Measurements from ENCODE around the gene CPNE4. TPM values are rescaled to one million over a fixed set of nuclear protein-coding genes. Genes with fewer than 3 reads are reported as not detected.

Gene CPNE4
- total and polyA plus RNA-seq, 10 donors, result 0.03 to 3.1 (median 0.91) TPM; not detected in 2

DNA sequence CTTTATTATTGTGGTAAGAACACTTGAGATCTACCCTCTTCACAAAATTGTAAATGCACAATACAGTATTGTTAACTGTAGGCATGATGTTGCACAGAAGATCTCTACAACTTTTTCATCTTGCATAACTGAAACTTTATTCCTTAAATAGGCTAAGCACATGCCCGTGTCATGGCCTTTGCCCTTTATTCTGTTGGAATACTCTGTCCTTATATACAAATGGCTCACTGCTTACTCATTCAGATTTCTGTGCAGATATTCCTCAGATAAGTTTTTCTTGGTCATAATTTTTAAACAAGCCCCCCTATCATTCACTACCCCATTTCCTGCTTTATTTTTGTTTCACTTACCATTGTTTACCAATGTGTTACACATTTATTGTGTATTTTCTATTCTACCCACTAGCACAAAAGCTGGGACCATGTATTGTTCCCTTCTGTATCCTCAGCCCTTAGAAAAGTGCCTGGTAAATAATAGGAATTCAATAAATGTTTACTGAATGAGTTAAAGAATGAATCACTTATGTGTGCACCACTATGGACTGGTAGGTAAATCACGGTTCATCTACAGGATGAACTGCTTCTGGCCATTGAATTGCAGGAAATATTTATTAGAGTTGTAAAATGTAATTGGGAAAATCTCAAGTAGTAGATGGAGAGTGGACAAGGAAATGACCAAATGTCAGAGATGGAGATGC lies 151.0 kb downstream of the CPNE4 start:
- no peak for DNase-seq
- Histone ChIP-seq H3K27ac (no peak overlapping the region), H3K36me3 (no peaks in the 10 kb centered on the region), H3K9me3 (no peaks in the 10 kb centered on the region), H3K4me3 (no peak overlapping the region), H3K27me3 (replicated peaks in 1 of 7) (no peaks in the 10 kb centered on the region), H3K4me1 (no peaks in the 10 kb centered on the region)
- TF ChIP-seq POLR2AphosphoS5 (IDR thresholded peaks at IDR 0.05) (no peak), POLR2A (IDR thresholded peaks at IDR 0.05) (no peak)
- TF ChIP-seq, protein P1, sequence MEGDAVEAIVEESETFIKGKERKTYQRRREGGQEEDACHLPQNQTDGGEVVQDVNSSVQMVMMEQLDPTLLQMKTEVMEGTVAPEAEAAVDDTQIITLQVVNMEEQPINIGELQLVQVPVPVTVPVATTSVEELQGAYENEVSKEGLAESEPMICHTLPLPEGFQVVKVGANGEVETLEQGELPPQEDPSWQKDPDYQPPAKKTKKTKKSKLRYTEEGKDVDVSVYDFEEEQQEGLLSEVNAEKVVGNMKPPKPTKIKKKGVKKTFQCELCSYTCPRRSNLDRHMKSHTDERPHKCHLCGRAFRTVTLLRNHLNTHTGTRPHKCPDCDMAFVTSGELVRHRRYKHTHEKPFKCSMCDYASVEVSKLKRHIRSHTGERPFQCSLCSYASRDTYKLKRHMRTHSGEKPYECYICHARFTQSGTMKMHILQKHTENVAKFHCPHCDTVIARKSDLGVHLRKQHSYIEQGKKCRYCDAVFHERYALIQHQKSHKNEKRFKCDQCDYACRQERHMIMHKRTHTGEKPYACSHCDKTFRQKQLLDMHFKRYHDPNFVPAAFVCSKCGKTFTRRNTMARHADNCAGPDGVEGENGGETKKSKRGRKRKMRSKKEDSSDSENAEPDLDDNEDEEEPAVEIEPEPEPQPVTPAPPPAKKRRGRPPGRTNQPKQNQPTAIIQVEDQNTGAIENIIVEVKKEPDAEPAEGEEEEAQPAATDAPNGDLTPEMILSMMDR (IDR thresholded peaks at IDR 0.05 in 8 of 11, conservative IDR thresholded peaks at IDR 0.05 in 3 of 11), result no peak
- 35 to 66% (median 36%) methylated on average over 2 of the region's 2 CpGs for WGBS, 5 donors
- intact Hi-C loops (cut with DNase I; ENCODE audit: low total_unique reads), result no loop called here

DNA sequence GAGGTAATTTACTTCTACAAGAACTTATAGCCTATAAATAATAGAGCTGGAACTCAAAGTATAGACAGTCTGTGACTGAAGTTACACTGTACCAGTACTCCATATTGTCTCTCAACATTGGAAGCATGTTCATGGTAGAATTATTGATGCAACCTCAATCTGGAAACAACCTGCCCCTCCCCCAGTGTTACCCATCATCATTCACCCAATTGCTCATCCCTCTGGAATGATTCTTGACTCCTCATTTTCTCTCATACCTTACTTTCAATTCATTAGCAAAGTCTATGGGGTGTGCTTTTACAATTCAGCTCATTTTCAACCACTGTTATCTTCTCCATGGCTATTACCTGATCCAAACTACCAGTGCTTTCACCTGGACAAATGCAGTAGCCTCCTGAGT lies 151.7 kb downstream of the CPNE4 start:
- no peaks in the 10 kb centered on the region for H3K36me3 ChIP-seq
- no peak overlapping the region for H3K27ac ChIP-seq
- TF ChIP-seq POLR2A (IDR thresholded peaks at IDR 0.05), result no peak
- no peaks in the 10 kb centered on the region for H3K9me3 ChIP-seq
- H3K4me3 ChIP-seq, result no peak overlapping the region
- intact Hi-C loops (cut with DNase I; ENCODE audit: low total_unique reads), result no loop called here
- no peak for DNase-seq
- no peaks in the 10 kb centered on the region for H3K4me1 ChIP-seq
- no peaks in the 10 kb centered on the region for H3K27me3 ChIP-seq (replicated peaks in 1 of 7)

DNA sequence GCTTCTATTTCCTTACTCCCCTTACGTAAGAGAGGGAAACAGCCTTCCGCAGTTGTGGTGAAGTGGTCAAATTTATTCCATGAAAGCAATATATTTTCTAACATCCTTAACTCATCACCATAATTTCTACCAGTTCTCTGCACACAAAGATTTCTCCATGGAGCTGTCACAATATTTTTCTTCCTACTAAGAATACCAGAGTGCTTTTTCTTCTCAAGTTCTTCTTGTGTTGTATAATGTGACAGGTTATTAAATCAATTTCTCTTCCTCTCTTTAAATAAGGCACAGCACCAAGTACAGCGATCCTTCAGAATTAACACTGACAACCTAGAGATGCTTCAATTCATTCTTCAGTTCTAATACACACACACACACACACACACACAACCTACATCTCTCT lies 153.0 kb downstream of the CPNE4 start:
- no peak for TF ChIP-seq POLR2AphosphoS5 (IDR thresholded peaks at IDR 0.05)
- no peak for TF ChIP-seq POLR2A (IDR thresholded peaks at IDR 0.05)
- TF ChIP-seq, protein P1 (IDR thresholded peaks at IDR 0.05 in 8 of 11, conservative IDR thresholded peaks at IDR 0.05 in 3 of 11), result no peak
- H3K36me3 ChIP-seq, result no peaks in the 10 kb centered on the region
- no peak for DNase-seq
- WGBS, 5 donors, result 47 to 62% (median 59%) methylated on average over 3 of the region's 3 CpGs
- intact Hi-C loops (cut with DNase I; ENCODE audit: low total_unique reads), result no loop called here
- H3K27ac ChIP-seq, result no peak overlapping the region
- H3K4me1 ChIP-seq, result no peaks in the 10 kb centered on the region
- H3K27me3 ChIP-seq (replicated peaks in 1 of 7), result no peaks in the 10 kb centered on the region
- H3K4me3 ChIP-seq, result no peak overlapping the region
- H3K9me3 ChIP-seq, result no peaks in the 10 kb centered on the region

DNA sequence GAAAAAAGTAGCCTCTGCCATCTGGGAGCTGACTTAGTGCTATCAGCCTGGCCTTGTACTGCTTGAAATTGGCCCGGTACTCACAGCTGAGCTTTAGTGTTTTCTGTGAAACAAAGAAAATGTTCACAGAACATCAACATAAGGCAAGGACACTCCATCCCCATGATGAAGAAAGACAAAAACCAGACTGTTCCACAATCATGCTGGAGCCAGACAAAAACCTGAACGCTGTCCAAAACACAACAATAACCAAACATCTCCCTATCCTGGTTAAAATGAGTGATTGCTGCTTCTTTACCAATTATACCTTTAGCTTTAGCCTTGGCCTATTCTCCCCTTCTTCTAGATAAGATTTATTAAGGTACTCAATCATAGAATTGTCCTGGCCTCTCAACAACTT lies 153.9 kb downstream of the CPNE4 start:
- WGBS, 5 donors, result 35 to 83% (median 59%) methylated on average over 2 of the region's 2 CpGs
- TF ChIP-seq POLR2A (IDR thresholded peaks at IDR 0.05) (no peak), POLR2AphosphoS5 (IDR thresholded peaks at IDR 0.05) (no peak)
- TF ChIP-seq, protein P1 (IDR thresholded peaks at IDR 0.05 in 8 of 11, conservative IDR thresholded peaks at IDR 0.05 in 3 of 11), result no peak

More for the DNA sequence above, 153.9 kb downstream of the CPNE4 start:
- Histone ChIP-seq H3K9me3 (no peaks in the 10 kb centered on the region), H3K4me3 (no peak overlapping the region), H3K27ac (no peak overlapping the region), H3K36me3 (no peaks in the 10 kb centered on the region), H3K4me1 (no peaks in the 10 kb centered on the region), H3K27me3 (replicated peaks in 1 of 7) (no peaks in the 10 kb centered on the region)
- DNase-seq, result no peak
- intact Hi-C loops (cut with DNase I; ENCODE audit: low total_unique reads), result no loop called here
